ENCODE data around the gene YTHDF2. TPM values are rescaled to one million over a fixed set of nuclear protein-coding genes. Genes with fewer than 3 reads are reported as not detected.

Gene YTHDF2
- total and polyA plus RNA-seq, 12 donors: 22.6 to 57.1 (median 44.0) TPM

DNA sequence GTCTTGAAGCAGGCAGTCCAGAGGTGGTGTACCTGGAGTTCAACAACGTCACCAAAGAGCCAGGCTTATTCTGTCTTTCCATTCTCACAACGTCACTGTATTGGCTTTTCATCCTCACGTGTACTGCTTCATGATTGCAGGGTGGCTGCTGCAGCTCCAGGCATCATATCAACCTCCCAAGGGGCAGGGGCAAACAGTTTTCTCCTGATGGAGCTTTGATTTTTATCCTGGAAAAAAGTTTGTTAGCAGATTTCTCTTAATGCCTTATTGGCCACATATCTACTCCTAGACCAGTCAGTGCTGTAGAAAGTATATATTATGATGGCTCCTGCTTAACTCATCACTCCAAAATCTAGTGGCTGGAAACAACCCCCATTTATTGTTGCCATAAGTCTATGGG lies 66.9 kb downstream of the YTHDF2 start:
- intact Hi-C loops (cut with DNase I): loop anchor here in 1 of 10 donors (5.0 kb wide), 1 partner anchor 59 kb away; no protein-coding TSS in a partner anchor
- H3K27me3 ChIP-seq: peaks cover 0 to 20% (median 0%) of the 10 kb centered on the region in 7 donors
- ATAC-seq (no peak), DNase-seq (no peak)
- H3K4me1 ChIP-seq: no peaks in the 10 kb centered on the region
- H3K27ac ChIP-seq: no peak overlapping the region
- no peaks in the 10 kb centered on the region for H3K9me3 ChIP-seq
- H3K36me3 ChIP-seq: no peaks in the 10 kb centered on the region
- 93 to 99% methylated on average over 3 of the region's 3 CpGs for WGBS, 2 donors
- TF ChIP-seq, protein P1, sequence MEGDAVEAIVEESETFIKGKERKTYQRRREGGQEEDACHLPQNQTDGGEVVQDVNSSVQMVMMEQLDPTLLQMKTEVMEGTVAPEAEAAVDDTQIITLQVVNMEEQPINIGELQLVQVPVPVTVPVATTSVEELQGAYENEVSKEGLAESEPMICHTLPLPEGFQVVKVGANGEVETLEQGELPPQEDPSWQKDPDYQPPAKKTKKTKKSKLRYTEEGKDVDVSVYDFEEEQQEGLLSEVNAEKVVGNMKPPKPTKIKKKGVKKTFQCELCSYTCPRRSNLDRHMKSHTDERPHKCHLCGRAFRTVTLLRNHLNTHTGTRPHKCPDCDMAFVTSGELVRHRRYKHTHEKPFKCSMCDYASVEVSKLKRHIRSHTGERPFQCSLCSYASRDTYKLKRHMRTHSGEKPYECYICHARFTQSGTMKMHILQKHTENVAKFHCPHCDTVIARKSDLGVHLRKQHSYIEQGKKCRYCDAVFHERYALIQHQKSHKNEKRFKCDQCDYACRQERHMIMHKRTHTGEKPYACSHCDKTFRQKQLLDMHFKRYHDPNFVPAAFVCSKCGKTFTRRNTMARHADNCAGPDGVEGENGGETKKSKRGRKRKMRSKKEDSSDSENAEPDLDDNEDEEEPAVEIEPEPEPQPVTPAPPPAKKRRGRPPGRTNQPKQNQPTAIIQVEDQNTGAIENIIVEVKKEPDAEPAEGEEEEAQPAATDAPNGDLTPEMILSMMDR (IDR thresholded peaks at IDR 0.05): no peak
- no peak overlapping the region for H3K4me3 ChIP-seq

DNA sequence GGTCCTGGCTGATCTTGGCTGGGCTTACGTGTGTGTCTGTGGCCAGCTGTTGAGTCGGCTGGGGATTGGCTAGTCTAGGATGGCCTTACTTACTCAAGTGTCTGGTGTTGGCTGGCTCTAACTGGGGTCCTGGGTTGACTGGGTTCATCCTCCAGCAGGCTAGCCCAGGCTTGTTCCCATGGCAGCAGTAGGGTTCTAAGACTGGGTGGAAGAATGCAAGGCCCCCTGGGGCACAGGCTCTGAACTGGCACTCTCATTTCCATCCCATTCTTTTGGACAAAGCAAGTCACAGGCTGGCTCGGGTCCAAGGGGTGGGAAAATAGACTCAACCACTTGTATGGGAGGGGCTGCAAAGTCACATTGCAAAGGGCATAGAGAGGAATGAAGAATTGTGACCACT lies 67.3 kb downstream of the YTHDF2 start:
- no peak for DNase-seq
- H3K27me3 ChIP-seq: peaks cover 0 to 24% (median 0%) of the 10 kb centered on the region in 7 donors
- TF ChIP-seq, protein P1 (IDR thresholded peaks at IDR 0.05): no peak
- 67 to 74% methylated on average over 3 of the region's 3 CpGs for WGBS, 2 donors
- no peak for ATAC-seq
- intact Hi-C loops (cut with DNase I): loop anchor here in 1 of 10 donors (5.0 kb wide), 1 partner anchor 58 kb away; no protein-coding TSS in a partner anchor
- H3K4me3 ChIP-seq: no peak overlapping the region
- no peaks in the 10 kb centered on the region for H3K9me3 ChIP-seq
- no peaks in the 10 kb centered on the region for H3K4me1 ChIP-seq
- H3K27ac ChIP-seq: no peak overlapping the region
- H3K36me3 ChIP-seq: no peaks in the 10 kb centered on the region

DNA sequence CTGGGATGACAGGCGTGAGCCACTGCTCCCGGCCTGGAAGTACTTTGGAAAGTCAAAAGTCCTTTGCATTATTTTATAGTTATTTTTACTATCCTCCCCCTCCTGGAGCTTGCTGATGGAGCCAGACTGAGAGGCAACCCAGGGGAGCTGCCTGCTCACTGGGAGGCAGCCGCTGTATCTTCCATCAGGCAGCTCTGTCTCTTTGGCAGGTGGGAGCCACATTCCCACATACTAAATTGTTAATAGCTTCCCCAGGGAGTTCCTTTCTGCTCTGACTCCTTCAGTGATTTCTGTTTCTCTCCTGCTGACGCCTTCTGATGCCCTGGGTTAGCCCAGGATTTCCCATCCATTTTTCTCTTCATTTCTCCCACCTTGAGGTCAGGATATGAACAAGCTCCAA lies 70.3 kb downstream of the YTHDF2 start:
- Histone ChIP-seq H3K9me3 (no peaks in the 10 kb centered on the region), H3K36me3 (no peaks in the 10 kb centered on the region), H3K4me3 (no peak overlapping the region), H3K27ac (no peak overlapping the region), H3K4me1 (no peaks in the 10 kb centered on the region), H3K27me3 (peaks cover 0 to 46% (median 26%) of the 10 kb centered on the region in 7 donors)
- TF ChIP-seq, protein P1 (IDR thresholded peaks at IDR 0.05): no peak
- DNase-seq (no peak), ATAC-seq (no peak)
- 49 to 53% methylated on average over 4 of the region's 4 CpGs for WGBS, 2 donors
- intact Hi-C loops (cut with DNase I): no loop called here

DNA sequence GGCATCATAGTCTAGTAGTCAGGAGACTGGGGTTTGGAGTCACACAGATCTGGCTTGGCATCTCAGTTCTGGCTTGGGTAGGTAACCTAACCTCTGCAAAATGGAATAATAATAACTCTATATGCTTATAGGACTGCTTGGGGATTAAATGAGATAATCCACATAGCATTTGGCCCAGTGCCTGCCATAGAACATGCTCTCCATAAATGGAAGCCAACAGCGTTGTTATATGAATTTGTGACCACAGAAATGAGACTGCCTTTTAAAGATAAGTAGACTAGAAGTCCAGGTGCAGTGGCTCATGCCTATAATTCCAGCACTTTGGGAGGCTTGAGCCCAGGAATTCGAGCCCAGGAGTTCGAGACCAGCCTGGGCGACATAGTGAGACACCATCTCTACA lies 71.2 kb downstream of the YTHDF2 start:
- H3K27me3 ChIP-seq: peaks cover 0 to 55% (median 35%) of the 10 kb centered on the region in 7 donors
- TF ChIP-seq, protein P1 (IDR thresholded peaks at IDR 0.05): no peak
- 83% methylated on average over 4 of the region's 4 CpGs for WGBS, 2 donors
- no peaks in the 10 kb centered on the region for H3K36me3 ChIP-seq
- DNase-seq (no peak), ATAC-seq (no peak)
- no peak overlapping the region for H3K27ac ChIP-seq
- peaks cover 0 to 4% (median 0%) of the 10 kb centered on the region in 9 donors for H3K4me1 ChIP-seq
- H3K4me3 ChIP-seq: no peak overlapping the region
- no peaks in the 10 kb centered on the region for H3K9me3 ChIP-seq
- intact Hi-C loops (cut with DNase I): no loop called here

Measured in heart right ventricle (tissue), 16 donors.